Left ventricle myocardium inferior (tissue), 1 donor: Measurements from ENCODE around the gene GNB5. TPM values are rescaled to one million over a fixed set of nuclear protein-coding genes. Genes with fewer than 3 reads are reported as not detected.
"Not testable (repeated sequence)": the region's sequence is repeated elsewhere in the genome, so short reads cannot be mapped to it uniquely, and the experiment has no call there.

Source experiments
- DNase-seq: peaks from one replicate; pipeline ENCODE4 v3.0.0-alpha.2; 2020
- H3K27ac ChIP-seq: fragments of 200-600 bp; replicated peaks from 2 replicates; pipeline ENCODE4 v1.8.0; 2021
- H3K27me3 ChIP-seq: fragments of 200-600 bp; 2 replicates; pipeline ENCODE4 v1.8.0; 2021; ENCODE audit warnings: low read depth
- H3K36me3 ChIP-seq: fragments of 200-600 bp; 2 replicates; pipeline ENCODE4 v1.8.0; 2021
- H3K4me1 ChIP-seq: fragments of 200-600 bp; 2 replicates; pipeline ENCODE4 v1.8.0; 2021
- H3K4me3 ChIP-seq: fragments of 200-600 bp; 2 replicates; pipeline ENCODE4 v1.8.0; 2021; ENCODE audit warnings: mild to moderate bottlenecking, moderate library complexity
- H3K9me3 ChIP-seq: fragments of 200-600 bp; replicated peaks from 2 replicates; pipeline ENCODE4 v1.8.0; 2021
- intact Hi-C: fragments of 100-400 bp; cut with micrococcal nuclease; formaldehyde crosslinking; loops from one replicate; pipeline ENCODE4 v1.11.0; 2022
- long read RNA-seq: library from polyadenylated mRNA; unstranded; transcript quantifications from one replicate; pipeline ENCODE4 v2.0.0, GENCODE V29; 2021
- total RNA-seq: library from RNA; stranded (reverse); fragmentation: NEBNext Ultra II Directional; extraction: Animal tissue kit (Norgen Biotek cat#: 25700); gene quantifications from one replicate; pipeline ENCODE4 v1.2.1, GENCODE V29; 2021
- TF ChIP-seq, protein P1 (sequence below): fragments of 200-600 bp; IDR thresholded peaks from 2 replicates; pipeline ENCODE4 v1.8.0; 2021; ENCODE audit warnings: antibody characterized with exemption, mild to moderate bottlenecking, borderline replicate concordance
- donor health status: DM: no; HTN: yes; CAD: no; lungs with severe emphysema.

The GNB5 gene
- 10.5 TPM for total RNA-seq
- long read RNA-seq, transcript GNB5-202 (11 exons, 1,735 nt): major isoform, 39 of 41 reads
- long read RNA-seq, partial matches to known transcripts: 1 of 41 reads
- long read RNA-seq, other reads (novel, unspliced or antisense): 1 of 41 reads

DNA sequence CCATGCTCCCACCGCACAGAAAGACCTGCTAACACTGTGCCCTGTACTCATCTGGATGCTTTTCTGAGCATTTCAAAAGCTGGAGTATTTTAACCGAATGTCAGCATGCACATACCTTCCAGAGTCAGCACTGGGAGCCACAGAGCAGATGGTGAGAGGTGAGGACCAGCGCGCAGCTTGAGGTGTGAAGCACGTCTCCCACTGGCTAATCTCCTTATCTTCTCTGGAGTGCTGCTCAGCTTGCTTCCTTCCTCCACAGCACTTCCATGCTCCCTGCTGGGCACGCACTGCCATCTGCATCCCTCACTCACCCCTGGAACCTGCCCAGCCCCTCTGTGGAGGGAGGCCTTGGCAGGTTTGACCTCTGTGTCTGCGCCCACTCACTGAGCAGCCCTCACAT lies at the start of gene GNB5:
Gene GNB5, minus strand, starts transcription at position 186 of the 400 bp plus-strand sequence. CDS start 6,716 bp downstream, outside the sequence.
- no peak within 1 kb of the TSS for H3K4me3 ChIP-seq
- H3K27ac ChIP-seq: no peak within 1 kb of the TSS
- H3K9me3 ChIP-seq: no peaks in the 10 kb centered on the region
- H3K4me1 ChIP-seq: no peaks in the 10 kb centered on the region
- DNase-seq: no peak
- H3K36me3 ChIP-seq: peaks cover 3% of the 10 kb centered on the region
- intact Hi-C loops: no loop called here
- H3K27me3 ChIP-seq: no peaks in the 10 kb centered on the region
- TF ChIP-seq, protein P1, sequence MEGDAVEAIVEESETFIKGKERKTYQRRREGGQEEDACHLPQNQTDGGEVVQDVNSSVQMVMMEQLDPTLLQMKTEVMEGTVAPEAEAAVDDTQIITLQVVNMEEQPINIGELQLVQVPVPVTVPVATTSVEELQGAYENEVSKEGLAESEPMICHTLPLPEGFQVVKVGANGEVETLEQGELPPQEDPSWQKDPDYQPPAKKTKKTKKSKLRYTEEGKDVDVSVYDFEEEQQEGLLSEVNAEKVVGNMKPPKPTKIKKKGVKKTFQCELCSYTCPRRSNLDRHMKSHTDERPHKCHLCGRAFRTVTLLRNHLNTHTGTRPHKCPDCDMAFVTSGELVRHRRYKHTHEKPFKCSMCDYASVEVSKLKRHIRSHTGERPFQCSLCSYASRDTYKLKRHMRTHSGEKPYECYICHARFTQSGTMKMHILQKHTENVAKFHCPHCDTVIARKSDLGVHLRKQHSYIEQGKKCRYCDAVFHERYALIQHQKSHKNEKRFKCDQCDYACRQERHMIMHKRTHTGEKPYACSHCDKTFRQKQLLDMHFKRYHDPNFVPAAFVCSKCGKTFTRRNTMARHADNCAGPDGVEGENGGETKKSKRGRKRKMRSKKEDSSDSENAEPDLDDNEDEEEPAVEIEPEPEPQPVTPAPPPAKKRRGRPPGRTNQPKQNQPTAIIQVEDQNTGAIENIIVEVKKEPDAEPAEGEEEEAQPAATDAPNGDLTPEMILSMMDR: no peak

DNA sequence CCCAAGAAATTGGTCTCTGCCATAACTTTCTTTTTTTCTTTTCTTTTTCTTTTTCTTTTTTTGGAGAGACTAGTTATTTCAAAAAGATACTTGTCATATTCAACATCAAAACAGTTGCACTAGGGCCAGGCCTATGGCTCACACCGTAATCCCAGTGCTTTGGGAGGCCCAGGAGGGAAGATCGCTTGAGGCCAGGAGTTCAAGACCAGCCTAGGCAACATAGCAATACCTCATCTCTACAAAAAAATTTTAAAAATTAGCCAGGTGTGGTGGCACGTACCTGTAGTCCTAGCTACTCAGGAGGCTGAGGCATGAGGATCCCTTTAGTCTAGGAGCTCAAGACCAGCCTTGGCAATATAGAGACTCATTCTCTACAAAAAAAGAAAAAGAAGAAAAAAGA lies 49.0 kb upstream of the GNB5 start:
- TF ChIP-seq, protein P1: no peak
- Histone ChIP-seq H3K27ac (no peak overlapping the region), H3K4me1 (no peaks in the 10 kb centered on the region), H3K4me3 (no peak overlapping the region), H3K9me3 (no peaks in the 10 kb centered on the region), H3K27me3 (no peaks in the 10 kb centered on the region), H3K36me3 (peaks cover 3% of the 10 kb centered on the region)
- DNase-seq: no peak
- intact Hi-C loops: no loop called here

DNA sequence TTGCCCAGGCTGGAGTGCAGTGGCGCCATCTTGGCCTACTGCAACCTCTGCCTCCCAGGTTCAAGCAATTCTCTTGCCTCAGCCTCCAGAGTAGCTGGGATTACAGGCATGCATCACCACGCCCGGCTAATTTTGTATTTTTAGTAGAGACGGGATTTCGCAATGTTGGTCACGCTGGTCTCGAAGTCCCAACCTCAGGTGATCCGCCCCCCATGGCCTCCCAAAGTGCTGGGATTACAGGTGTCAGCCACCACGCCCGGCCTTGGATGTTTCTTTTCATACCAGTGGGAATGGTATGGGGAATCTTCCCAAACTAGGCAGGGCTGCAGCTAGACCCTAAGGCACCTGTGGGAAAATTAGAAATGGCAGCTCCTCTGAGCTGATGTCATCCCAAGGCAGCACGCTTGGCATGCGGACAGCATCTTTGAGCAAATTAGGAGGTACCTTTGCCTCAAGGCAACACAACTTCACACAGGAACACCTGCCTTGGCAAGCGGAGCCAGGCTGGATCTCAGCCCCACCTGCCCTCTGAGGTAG lies 47.9 kb upstream of the GNB5 start:
- H3K4me1 ChIP-seq, intact Hi-C loops, H3K27ac ChIP-seq, H3K4me3 ChIP-seq, H3K36me3 ChIP-seq, H3K27me3 ChIP-seq, H3K9me3 ChIP-seq, DNase-seq: not testable (repeated sequence)

DNA sequence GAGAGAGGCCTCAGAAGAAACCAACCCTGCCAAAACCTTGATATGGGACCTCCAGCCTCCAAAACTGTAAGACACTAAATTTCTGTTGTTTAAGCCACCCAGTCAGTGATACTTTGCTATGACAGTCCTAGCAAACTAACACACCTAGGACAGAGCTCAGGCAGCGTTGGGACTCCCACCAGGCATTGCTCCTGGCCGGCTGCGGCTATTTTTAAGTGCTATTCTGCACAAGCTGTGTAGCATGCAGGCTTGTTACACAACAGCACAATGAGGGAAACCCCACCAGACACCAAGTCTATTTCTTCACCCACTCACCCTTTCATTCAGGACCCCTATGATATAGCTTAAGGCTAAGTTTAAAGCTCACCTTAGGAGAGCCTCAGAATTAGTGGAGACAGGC lies 47.0 kb upstream of the GNB5 start:
- no peaks in the 10 kb centered on the region for H3K9me3 ChIP-seq
- no peaks in the 10 kb centered on the region for H3K27me3 ChIP-seq
- TF ChIP-seq, protein P1: no peak
- intact Hi-C loops: no loop called here
- no peaks in the 10 kb centered on the region for H3K36me3 ChIP-seq
- no peak overlapping the region for H3K4me3 ChIP-seq
- no peaks in the 10 kb centered on the region for H3K4me1 ChIP-seq
- no peak for DNase-seq
- H3K27ac ChIP-seq: no peak overlapping the region

DNA sequence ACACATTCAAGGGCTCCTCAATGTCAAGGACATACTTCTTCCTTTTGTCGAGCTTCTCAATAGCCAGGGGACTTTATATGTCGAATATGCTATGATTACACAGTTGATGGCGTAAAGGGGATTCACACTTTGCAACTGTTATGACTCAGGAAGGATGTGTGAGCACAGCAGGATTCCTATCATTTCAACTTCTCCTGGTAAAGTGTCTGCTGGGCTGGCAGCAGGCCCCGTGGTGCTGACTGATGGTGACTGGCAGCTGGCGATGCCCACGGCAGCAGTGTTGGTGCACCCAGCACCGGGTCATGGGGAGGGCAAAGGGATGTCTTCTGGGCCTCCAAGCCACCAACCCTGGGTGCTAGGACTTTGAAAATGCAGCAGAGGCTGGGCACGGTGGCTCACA lies 44.8 kb upstream of the GNB5 start:
- no peak for DNase-seq
- Histone ChIP-seq H3K36me3 (no peaks in the 10 kb centered on the region), H3K4me3 (no peak overlapping the region), H3K4me1 (no peaks in the 10 kb centered on the region), H3K27me3 (no peaks in the 10 kb centered on the region), H3K9me3 (no peaks in the 10 kb centered on the region), H3K27ac (no peak overlapping the region)
- intact Hi-C loops: no loop called here
- TF ChIP-seq, protein P1: no peak

DNA sequence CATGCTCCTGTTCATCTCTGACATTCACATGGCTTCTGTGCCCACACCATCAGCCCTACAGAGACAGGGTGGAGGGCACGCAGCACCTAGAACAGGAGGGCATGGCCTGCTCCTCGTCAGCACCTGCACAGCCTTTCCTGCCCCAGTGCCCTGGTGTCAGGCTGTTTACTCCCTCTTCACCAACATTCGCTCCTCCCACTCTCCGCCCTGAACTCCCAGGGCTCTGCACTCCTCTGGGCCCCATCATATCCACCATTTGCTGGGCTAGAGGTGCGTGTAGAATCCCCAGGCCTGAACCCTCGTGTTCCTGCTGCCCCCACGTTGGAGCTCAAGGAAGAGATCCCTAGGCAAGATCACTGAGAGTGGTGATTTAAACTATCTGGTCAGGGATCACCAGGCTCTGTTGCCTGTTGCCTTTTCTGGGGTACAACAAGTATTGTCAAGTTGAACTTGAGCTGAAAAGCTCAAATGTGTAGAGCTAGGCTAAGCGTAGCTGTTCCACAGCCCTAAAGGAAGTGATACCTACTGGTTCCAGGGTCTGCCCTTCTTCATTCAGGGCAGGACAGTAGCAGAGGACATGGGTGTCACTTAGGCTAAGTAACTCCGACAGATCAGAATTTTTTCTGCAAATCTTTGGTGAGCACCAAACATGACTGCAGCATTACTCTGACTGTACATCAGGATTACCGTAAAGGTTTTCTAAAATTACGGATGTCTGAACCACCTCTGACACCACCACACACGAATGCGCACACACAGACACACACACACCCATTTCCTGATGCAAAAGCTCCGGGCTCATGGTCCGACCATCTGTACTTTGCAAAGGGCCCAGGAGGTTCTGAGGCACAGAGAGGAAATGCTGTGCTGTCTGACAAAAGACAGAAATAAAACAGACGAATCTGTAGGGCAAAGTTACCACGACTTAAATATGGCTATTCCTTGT lies 43.7 kb upstream of the GNB5 start:
- no peak for DNase-seq
- Histone ChIP-seq H3K4me3 (no peak overlapping the region), H3K36me3 (no peaks in the 10 kb centered on the region), H3K4me1 (no peaks in the 10 kb centered on the region), H3K27ac (no peak overlapping the region), H3K27me3 (no peaks in the 10 kb centered on the region), H3K9me3 (no peaks in the 10 kb centered on the region)
- TF ChIP-seq, protein P1: no peak
- intact Hi-C loops: no loop called here
